Stimulated activated CD4-positive, alpha-beta T cell treated with anti-CD3 and anti-CD28 coated beads, Interleukin-15, amount 100 ng/mL, for 48 hours (primary cell): Measurements from ENCODE around the gene DNASE2.
A peak's percentile ranks its signal among the peaks of the same experiment; 100 is the strongest.

Experiments used
- DNase-seq, 2 donors: peaks; one replicate each; pipeline ENCODE4 v3.0.0-alpha.2; 2020; ENCODE audit warnings: low read depth in 2 of 2

DNASE2 gene

GRCh38 chr19:12834566-12834943 lies 46.7 kb downstream of the DNASE2 start, which contains the start of gene RTBDN:
Gene RTBDN (minus strand): TSS chr19:12834579. CDS start chr19:12829979, 4,600 bp downstream.
- DNase-seq = no peak

GRCh38 chr19:12833738-12834565 lies 47.3 kb downstream of the DNASE2 start:
- DNase-seq = peak in 1 of 2 donors; percentile 19

GRCh38 chr19:12833418-12833737 lies 47.9 kb downstream of the DNASE2 start:
- no peak for DNase-seq

- peak in 1 of 2 donors; percentile 35 for DNase-seq
Measured at GRCh38 chr19:12828494-12828893, 52.8 kb downstream of the DNASE2 start.

- DNase-seq = peak in 1 of 2 donors; percentile 22
Measured at GRCh38 chr19:12825254-12826131, 55.8 kb downstream of the DNASE2 start.
